AG04450 (cell line): ENCODE data around the gene VCAM1. TPM values are rescaled to one million over a fixed set of nuclear protein-coding genes. Genes with fewer than 3 reads are reported as not detected.

Source experiments
- CTCF ChIA-PET: fragments of 300-600, 350-600 bp; formaldehyde crosslinking; extraction: SDS; loops from one replicate; lab custom pipeline; 2022; ENCODE audit warnings: antibody characterized with exemption, inconsistent platforms; lab: Charles Lee
- POLR2A ChIA-PET: fragments of 350-600 bp; formaldehyde crosslinking; extraction: SDS; loops from one replicate; lab custom pipeline; 2021; ENCODE audit warnings: antibody characterized with exemption, inconsistent platforms; lab: Yijun Ruan, JAX
- DNase-seq: peaks from one replicate; pipeline ENCODE4 v3.0.0-alpha.2; 2011; ENCODE audit warnings: low read depth, low spot score
- H3K27ac ChIP-seq: one replicate; pipeline ENCODE4 v1.5.1; 2012; ENCODE audit warnings: low read depth, low read length, control low read depth
- H3K27me3 ChIP-seq: one replicate; pipeline ENCODE4 v1.6.0; 2012; ENCODE audit warnings: low read length; ENCODE audit not compliant: control insufficient read depth, insufficient read depth
- H3K4me3 ChIP-seq: 2 replicates; pipeline ENCODE4 v1.5.1; 2011; ENCODE audit warnings: mild to moderate bottlenecking, low read depth, low read length, control low read depth
- H3K9me3 ChIP-seq: 2 replicates; pipeline ENCODE4 v1.5.1; 2012; ENCODE audit warnings: low read length; ENCODE audit not compliant: control insufficient read depth, insufficient read depth
- polyA plus RNA-seq: library from polyadenylated mRNA; depleted of rRNA; stranded (reverse); fragments of >200 nt; gene quantifications from 2 replicates; pipeline ENCODE4 v1.2.3, GENCODE V29; 2011
- TF ChIP-seq, protein P1 (sequence below): IDR thresholded peaks from 2 replicates; pipeline ENCODE4 v1.5.1; 2011; ENCODE audit warnings: low read depth, low read length, control low read depth, inconsistent platforms

Gene VCAM1
- polyA plus RNA-seq, 1 experiment: 40.3 TPM

DNA sequence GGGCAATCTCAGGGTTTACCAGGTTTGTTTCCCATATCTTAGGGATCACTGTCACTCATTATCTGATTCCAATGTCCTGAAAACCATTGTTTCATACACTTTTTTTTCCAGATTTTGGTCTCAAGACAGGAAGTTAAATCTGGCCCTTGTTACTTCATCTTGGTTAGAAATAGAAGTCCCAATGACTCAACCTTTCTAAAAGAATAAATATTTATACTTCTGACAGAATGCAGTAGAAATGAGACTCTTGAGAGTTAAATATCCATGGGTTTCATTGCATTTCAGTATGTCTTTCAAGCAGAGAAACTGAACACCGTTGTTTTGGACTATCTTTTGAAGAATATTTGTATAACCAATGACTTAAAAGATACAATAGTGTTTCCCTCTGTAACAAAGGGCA, 19.8 kb upstream of the VCAM1 start:
- CTCF ChIA-PET: interaction anchor here (1.0 to 1.4 kb wide), 2 partner anchors 18 to 78 kb away, joined by 3 to 4 read pairs; no protein-coding TSS in a partner anchor
- Histone ChIP-seq H3K27ac (peak overlapping the region; percentile 92), H3K27me3 (no peaks in the 10 kb centered on the region), H3K4me3 (no peak overlapping the region), H3K9me3 (no peaks in the 10 kb centered on the region)
- POLR2A ChIA-PET: no interaction called here
- DNase-seq: peak; percentile 55
- TF ChIP-seq, protein P1, sequence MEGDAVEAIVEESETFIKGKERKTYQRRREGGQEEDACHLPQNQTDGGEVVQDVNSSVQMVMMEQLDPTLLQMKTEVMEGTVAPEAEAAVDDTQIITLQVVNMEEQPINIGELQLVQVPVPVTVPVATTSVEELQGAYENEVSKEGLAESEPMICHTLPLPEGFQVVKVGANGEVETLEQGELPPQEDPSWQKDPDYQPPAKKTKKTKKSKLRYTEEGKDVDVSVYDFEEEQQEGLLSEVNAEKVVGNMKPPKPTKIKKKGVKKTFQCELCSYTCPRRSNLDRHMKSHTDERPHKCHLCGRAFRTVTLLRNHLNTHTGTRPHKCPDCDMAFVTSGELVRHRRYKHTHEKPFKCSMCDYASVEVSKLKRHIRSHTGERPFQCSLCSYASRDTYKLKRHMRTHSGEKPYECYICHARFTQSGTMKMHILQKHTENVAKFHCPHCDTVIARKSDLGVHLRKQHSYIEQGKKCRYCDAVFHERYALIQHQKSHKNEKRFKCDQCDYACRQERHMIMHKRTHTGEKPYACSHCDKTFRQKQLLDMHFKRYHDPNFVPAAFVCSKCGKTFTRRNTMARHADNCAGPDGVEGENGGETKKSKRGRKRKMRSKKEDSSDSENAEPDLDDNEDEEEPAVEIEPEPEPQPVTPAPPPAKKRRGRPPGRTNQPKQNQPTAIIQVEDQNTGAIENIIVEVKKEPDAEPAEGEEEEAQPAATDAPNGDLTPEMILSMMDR: no peak

DNA sequence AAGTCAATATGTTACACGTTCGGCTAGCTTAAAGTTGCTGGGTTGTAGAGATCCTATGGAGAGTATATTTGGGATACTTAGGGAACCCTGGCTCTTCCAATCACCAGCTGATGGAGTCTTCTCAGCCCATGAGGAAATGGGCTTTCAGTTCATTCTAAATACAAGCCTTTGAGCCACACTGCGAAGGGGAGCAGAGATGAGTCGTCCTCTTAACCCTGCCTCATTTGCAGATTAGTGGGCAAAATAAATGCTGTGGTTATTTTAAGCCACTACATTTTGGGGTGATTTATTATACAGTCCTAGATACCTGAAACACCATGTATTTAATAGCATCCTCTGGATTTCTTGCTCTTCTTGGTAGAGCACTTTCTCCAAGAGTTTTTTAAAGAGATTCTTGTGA, 19.0 kb upstream of the VCAM1 start:
- CTCF ChIA-PET: interaction anchor here (1.0 to 1.4 kb wide), 2 partner anchors 17 to 79 kb away, joined by 3 to 4 read pairs; no protein-coding TSS in a partner anchor
- DNase-seq: no peak

GRCh38 chr1:100703052-100703451, 16.5 kb upstream of the VCAM1 start:
- no peaks in the 10 kb centered on the region for H3K9me3 ChIP-seq
- no peak for DNase-seq
- no peak overlapping the region for H3K4me3 ChIP-seq
- ChIA-PET CTCF (no interaction called here), POLR2A (interaction anchor here (1.1 kb wide), 1 partner anchor 80 kb away, joined by 3 read pairs; no protein-coding TSS in a partner anchor)
- no peak overlapping the region for H3K27ac ChIP-seq
- TF ChIP-seq, protein P1: no peak
- H3K27me3 ChIP-seq: no peaks in the 10 kb centered on the region

More for the DNA sequence above, 19.0 kb upstream of the VCAM1 start:
- TF ChIP-seq, protein P1: no peak
- H3K27me3 ChIP-seq: no peaks in the 10 kb centered on the region
- POLR2A ChIA-PET: no interaction called here
- no peaks in the 10 kb centered on the region for H3K9me3 ChIP-seq
- peak overlapping the region; percentile 72 for H3K27ac ChIP-seq
- no peak overlapping the region for H3K4me3 ChIP-seq

DNA sequence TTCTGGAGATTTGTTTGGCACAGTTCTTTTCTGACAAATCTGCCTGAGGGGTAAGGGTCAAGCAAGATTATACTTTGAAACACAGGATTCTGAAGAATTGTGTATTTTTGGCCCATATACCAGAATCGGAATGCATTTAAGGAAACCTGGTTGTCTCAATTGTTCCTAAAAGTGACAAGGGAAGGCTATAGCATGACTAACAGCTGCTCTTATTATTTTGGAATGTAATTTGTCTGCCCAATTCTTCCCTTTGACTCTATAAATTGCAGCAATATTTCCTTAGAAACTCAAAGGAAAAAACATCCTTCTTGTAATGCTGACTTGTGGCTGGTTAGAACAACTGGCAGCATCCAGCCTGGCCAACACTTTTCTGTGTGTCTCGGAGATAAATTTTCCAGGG, 15.8 kb upstream of the VCAM1 start:
- CTCF ChIA-PET: no interaction called here
- POLR2A ChIA-PET: no interaction called here
- DNase-seq: no peak
- Histone ChIP-seq H3K9me3 (no peaks in the 10 kb centered on the region), H3K27me3 (no peaks in the 10 kb centered on the region), H3K4me3 (no peak overlapping the region), H3K27ac (no peak overlapping the region)
- TF ChIP-seq, protein P1: no peak

DNA sequence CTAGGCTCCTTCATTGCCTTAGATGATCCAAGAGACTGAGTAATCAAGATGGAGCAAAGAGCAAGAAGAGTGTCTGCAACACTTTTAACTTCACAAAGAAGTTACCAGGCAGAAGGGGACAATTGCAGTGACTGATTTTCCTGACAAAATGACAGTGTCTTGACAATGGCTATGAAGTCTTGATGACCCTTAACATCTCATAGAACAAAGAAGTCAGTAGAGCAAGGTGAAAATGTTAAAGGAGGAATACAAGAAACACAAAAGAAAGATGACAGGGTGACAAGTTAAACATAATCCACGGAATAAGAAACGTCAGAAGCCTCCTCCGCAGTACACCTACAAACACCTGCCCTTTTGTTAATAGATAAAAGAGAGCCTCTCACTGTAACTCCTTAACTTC, 15.1 kb upstream of the VCAM1 start:
- TF ChIP-seq, protein P1: no peak
- Histone ChIP-seq H3K4me3 (no peak overlapping the region), H3K27ac (no peak overlapping the region), H3K27me3 (no peaks in the 10 kb centered on the region), H3K9me3 (no peaks in the 10 kb centered on the region)
- ChIA-PET CTCF (no interaction called here), POLR2A (no interaction called here)
- DNase-seq: no peak
